ENCODE results near the gene ENPP4.

DNA sequence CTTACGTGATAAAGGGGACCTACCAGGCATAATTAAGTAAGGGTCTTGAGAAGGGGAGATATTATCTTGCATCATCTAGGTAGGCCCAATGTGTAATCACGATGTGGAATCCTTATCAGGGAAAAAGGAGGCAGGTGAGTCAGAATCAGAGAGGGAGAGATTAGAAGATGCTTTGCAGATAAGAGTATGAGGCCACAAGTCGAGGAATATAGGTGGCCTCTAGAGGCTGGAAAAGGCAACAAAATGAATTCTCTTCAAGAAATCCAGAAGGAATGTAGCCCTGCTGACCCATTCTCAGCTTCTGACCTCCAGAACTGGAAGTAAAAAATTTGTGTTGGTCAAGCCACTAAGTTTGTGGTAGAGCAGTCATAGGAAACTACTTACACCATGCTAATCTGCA lies 11.0 kb upstream of the ENPP4 start:
- no peak for TF ChIP-seq EZH2phosphoT487 (IDR thresholded peaks at IDR 0.05; ENCODE audit: borderline replicate concordance)
- TF ChIP-seq, protein P1, sequence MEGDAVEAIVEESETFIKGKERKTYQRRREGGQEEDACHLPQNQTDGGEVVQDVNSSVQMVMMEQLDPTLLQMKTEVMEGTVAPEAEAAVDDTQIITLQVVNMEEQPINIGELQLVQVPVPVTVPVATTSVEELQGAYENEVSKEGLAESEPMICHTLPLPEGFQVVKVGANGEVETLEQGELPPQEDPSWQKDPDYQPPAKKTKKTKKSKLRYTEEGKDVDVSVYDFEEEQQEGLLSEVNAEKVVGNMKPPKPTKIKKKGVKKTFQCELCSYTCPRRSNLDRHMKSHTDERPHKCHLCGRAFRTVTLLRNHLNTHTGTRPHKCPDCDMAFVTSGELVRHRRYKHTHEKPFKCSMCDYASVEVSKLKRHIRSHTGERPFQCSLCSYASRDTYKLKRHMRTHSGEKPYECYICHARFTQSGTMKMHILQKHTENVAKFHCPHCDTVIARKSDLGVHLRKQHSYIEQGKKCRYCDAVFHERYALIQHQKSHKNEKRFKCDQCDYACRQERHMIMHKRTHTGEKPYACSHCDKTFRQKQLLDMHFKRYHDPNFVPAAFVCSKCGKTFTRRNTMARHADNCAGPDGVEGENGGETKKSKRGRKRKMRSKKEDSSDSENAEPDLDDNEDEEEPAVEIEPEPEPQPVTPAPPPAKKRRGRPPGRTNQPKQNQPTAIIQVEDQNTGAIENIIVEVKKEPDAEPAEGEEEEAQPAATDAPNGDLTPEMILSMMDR (conservative IDR thresholded peaks at IDR 0.05; ENCODE audit: low read length), result no peak

Measured in Loucy (cell line).